HG02852 (cell line): Measurements from ENCODE around the gene HOXC9.

Experiments used
- ATAC-seq: cut with Tn5 transposase; IDR thresholded peaks from one replicate; pipeline ENCODE4 v1.9.1; 2021; ENCODE audit warnings: mild to moderate bottlenecking, moderate library complexity; ENCODE audit not compliant: unreplicated experiment

The HOXC9 gene

DNA sequence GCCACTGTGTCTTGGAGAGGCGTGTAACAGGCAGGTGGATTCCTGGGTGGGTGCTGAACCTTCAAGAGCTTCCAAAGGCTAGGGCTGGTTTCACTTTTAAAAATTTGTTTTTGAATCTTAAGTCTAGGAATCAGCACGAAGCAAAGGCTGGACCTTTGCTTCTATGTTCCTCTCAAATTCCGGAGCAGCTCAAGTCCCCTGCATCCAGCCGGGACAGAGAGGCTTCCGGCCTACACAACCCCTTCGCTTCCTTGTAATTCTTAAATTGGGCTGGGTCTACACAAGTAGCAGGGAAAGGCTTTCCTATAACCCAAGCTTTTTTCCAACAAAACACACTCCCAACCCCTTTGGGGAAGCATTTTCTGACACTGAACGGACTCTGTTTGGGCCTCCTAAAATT lies 37.0 kb upstream of the HOXC9 start:
- ATAC-seq: no peak

DNA sequence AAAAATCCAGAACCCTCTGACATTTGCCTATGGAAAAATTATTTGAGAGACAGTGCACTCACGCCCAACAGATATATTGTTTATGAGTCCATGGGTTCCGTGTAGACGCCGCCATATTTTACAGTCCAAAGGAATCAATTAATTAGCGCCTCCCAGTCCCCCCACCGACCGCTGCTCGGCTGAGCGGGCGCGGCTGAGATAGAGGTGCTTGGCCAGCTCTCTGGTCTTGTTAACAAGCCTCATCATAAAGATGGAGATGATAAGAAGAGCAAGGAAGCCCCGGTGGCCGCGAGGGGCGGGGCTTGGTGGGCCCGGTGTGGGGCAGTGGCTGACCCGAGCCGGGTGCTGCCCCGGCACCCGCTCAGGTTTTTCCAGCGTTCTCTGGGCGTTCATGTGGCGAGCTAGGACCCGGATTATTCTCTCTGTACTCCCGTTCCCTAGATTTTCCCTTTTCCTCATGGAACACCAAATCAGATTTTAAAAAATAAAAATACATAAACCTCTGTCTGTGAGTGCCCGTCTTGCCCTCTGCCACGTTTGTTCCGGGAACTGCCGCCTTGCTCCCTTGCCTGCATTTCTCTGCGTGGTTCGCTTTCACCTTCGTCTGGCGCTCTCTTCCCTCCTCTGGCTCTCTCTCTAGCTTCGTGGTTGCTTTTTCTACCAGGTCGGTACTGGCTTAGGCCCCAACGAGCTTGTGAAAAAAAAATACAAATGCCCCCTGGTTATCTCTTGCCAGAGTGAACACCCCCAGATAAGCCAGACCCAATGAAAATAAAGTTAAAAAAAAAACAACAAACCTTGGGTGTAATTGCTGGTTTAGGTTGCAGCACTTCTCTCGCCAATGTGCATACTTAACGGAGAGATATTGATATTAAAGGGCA lies 36.3 kb upstream of the HOXC9 start:
- no peak for ATAC-seq

DNA sequence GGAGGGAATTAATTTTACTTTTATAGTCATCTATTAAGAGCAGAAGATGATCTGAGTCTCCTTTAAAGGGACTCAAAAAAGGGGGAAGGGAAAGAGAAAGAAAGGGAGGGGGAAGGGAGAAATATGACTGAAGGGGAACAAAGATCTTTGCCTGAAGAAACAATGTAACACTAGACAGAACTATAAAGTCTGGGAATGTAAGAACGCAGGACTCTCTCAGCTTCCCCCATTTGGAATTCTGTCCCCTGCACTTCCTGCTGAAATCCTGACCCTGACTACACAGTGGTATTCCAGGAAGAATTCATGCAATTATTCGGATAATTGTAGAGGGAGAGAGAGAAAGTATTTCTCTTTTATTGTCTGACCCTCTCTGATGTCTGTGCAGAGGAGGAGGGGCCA lies 35.6 kb upstream of the HOXC9 start:
- ATAC-seq: no peak

DNA sequence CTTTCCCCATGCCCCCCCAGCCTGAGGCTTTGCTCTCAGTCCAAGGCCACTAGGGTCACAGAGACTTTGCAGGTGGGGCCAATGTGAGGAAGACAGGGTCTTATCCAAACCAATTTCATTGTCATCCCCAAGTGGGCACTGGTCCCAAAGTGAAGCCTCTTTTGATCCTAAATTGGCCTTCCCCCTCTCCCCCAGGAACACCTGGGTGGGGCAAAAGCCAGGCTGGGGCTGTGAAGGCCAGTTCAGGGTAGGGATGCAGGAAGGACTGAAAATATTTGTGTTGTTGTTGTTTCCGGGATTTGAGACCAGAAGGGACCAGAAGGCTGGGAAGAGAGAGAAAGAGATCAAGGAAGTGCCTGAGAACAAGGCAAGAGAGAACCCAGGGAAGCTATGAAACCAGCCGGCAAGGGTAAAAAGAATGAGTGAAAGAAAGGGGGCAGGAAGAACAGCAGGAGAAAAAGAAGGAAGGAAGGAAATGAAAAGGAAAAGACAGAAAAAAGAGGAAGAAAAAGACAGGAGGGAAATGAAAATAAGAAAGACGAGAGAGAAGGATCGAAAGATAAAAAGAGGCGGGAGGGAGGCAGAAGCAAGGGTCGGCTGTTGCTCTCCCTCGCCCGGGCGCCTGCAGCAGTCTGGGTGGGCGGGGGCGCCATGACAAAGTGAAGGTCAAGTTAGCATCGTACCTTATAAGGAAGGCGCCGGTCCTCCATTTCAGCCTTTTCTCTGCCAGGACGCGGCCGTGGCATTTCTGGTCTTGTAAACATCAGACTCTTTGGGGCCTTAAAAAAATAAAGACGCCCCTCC lies 34.5 kb upstream of the HOXC9 start:
- no peak for ATAC-seq

DNA sequence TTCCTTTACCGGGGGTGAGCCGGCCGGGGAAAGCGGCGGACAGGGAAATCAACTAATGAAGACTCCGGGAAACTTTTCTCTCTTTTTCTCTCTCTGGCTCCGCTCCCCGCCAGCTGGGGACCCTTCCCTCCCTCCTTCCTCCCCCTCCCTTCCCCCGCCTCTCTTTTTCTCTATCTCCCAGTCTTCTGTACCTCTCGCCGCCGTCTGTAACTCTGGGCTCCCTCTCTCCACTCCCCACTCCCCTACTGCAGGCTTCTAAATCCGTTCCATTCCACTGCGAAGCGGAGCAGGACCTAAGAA lies 33.9 kb upstream of the HOXC9 start:
- no peak for ATAC-seq

DNA sequence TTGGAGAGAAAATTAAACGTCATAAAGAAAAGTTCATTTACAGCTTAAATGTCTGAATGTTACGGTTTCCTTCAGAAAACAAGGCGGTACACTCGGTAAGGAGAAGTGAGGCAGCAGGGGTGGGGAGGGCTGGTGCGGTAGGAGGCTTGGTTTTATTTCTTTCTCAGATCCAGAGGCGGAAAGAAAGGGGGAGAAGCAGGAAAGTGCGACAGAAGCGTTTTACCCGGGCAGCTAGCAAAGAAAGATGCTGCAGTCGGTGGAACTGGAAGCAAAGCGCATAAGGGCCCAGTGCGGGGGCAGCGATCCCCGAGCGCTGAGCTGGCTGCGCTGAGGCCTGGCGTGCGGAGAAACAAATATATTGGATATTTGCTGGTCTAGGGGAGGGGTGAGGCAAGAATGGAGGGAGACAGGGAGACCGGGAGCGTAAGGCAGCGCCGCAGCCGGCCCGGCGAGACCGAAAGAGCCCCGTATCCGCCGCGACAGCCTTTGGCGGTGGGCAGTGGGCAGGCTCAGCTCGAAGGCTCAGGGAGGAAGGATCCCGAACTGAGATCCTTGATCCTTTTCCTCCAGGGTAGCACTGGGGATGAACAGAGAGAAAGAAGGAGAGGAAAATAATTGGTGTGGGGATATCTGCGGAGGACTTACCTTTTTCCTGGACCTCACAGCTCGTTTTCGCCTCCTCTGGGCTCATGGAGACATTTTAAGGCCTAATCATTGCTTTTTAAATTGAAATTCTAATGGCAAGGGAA lies 33.4 kb upstream of the HOXC9 start:
- ATAC-seq: no peak

DNA sequence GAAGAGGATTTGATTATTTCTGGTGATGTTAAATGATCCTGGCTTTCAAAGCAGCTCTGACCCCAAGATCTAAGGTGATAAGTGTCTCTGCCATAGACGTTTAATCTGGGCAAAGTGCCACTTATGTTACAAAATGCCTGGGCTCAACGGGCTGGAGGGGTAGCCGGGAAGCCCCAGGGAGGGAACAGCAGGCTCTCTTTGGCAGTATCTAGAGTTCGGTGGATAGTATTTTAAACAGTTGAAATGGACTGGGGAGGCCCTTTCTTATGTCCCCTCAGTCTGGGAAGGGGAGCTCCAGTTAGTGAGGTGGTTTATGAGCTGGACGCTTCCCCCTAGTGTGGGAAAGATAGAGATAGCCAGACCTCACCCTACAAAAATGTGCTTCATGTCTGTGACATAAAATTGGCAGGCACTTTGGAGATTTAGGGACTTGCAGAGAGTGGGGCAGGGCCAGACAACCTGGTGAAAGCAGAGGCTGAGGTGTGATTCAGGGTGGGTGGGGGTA lies 32.5 kb upstream of the HOXC9 start:
- ATAC-seq: no peak

DNA sequence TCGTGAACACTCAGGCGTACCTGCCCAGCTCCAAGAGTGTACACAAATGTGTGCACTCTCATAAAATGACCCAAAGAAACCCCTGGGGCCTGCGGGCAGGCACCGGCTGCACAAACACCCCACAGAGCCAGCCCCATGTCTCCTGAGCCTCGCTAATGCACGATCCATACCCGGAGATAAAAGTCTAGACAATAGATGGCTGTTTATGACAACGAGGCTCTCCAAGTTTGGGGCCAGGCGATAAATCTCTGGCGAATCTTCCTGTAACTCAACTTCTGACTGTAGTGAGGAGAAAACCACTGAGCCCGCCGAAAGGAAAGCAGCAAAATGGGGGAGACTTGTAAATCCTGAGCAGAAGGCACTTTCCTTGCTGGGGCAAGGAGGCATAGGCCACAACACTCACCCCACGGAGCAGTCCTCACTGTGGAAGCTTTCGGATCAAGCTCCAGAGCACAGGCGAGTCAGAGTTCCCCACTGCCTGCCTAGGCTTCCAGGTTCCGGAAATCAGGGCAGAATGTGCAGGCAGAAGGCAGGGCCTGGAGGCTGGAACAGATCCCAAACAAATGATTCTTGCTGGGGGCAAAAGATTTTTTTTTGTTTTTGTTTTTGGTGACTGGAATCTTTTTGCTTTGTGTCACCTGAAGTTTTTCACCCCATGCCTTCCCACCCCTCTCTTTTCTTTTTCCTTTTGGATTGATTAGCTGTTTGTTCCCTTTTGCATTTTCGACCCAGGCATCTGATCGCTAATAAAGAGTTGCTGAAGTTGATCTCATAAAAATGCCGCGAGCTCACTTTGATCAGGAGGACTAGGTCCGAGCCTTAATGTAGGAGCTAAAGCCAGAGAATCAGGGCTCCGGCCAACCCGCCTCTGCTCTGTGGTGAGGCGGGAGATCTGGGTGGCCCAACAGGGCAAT lies 31.5 kb upstream of the HOXC9 start:
- ATAC-seq: no peak

DNA sequence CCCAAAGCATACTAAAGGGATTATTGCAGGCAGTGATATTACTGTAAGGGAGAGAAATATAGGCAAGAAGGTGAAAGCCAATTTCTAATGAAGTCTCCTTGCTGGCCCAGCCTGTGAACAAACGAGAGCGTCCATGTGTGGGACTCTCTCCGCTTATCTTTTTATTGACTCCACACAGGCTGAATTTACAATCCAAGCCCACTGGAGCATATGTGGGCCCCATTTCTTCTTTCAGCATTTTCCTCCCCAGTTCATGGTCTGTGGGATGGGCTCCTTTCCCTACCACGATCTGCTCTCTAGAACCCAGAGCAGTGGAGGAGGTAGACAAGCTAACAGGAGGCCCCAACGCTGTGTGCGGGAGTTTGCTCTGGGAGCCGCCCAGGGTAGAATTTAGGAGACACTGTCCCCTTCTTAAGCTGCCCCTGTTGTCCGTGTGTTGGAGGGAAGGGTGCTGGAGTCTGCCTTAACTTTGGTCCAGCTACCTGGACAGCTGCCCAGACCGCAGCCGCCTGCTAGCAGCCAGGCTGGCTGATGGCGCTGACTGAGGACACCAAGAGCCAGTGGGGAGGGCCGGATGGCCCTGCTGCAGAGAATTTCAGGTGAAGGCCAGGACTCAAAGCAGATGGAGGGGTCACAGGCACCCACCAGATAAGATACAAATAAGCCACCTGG lies 30.2 kb upstream of the HOXC9 start:
- ATAC-seq: no peak

DNA sequence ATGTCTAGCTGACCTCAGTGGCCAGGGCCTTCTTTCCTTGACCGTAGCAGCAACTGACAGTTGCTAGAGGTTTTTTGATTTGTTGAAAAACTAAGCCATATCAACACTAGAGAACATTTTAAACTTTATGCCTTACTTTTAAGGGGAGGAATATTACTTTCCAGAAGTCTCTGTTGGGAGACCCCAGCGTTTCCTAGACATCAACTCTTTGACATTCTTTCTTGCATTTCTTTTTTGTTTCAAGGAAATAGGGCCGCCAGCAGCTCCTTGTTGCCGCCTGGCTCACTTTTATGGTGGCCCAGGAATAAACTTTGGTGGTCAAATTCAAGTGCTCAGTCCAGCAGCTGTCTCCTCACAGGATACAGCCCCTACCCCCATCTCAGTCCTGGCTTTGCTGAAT lies 29.5 kb upstream of the HOXC9 start:
- ATAC-seq: no peak

DNA sequence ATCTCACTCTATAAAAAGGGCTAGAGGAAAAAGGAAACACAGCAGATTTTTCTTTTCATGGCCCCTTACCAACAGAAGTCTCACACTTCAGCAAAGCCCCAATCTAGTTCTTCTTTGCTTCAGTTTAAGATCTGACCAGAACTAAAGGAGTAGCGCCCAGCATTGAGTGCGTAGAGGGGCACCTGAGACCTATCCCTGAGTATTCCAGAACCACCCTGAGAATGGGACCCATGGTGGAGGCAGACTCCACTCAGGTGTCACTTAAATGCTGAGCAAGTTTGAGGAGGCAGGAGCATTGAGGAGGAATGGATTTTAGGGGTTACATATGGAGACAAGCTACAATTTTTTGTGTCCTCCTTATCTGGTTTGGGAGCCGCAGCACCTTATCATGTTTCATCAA lies 28.8 kb upstream of the HOXC9 start:
- ATAC-seq: no peak

DNA sequence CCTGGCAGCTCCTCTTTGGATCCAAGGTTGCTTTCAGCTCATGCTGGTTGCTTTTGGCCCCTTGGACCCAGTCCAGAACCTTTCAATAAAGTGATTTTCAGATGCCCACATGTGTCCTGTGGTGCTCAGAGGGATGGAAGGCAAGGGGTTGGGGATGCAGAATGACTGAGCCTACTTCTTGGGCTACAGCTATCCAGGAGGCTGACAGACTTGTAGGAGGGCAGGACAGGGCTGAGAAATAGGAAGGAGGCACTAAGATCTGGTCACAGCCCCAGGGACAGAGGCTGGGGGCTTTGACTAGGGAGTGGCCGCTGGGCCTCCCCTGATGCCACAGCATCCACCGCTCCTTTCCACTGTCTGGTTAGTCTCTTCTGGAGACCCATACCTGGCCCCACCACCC lies 28.3 kb upstream of the HOXC9 start:
- no peak for ATAC-seq

DNA sequence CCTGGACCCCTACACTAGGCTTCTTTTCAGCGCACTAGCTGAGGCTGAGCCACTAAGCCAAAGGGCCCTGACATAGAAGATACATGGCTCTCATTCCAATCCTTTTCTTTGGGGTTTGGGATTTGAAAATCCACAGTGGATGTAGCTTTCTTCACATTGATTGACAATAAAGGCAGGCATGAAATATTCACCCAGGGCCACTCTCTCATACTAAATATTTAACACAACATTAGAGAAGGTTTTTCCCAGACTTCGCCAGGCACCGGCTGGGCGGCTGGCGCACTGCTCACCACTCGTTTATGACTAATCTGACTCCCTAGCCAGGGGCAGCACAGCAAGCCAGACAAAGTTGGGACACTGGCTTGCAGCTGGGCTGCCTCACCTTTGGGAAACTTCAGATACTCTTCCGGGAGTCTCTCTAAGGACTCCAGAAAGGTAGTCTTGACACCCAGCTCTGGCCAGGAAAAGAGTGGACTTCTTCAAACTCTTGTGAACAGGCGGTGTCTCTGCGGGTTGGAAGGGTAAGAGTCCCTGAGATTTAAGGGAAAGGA lies 27.7 kb upstream of the HOXC9 start:
- ATAC-seq: no peak

DNA sequence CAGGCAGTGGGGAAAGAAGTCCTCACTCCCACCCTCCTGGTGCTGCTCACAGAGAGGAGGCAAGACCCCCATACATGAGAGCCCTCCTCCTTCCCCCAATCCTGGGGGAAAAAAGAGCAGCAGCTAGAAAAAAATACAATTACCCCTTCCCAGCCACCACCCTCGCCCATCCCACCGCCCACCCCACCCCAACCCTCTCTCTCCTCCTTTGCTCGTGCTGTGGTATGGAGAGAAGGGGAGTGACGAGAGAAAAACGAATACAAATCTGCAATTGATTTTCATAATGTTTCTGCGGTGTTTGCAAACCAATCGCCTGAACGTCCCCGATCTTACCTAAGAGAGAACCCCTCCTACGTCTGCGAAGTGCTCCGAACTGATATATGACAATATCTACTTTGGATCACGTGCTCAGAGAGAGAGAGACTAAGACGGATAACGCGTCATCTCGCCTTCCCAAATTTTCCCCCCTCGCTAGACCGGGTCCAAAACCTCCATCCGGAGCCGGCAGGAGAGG lies 27.2 kb upstream of the HOXC9 start, which contains the start of gene HOXC11:
Gene HOXC11 (plus strand): TSS at position 405 of the 514 bp plus-strand sequence. CDS start 116 bp downstream, outside the sequence.
- no peak for ATAC-seq

DNA sequence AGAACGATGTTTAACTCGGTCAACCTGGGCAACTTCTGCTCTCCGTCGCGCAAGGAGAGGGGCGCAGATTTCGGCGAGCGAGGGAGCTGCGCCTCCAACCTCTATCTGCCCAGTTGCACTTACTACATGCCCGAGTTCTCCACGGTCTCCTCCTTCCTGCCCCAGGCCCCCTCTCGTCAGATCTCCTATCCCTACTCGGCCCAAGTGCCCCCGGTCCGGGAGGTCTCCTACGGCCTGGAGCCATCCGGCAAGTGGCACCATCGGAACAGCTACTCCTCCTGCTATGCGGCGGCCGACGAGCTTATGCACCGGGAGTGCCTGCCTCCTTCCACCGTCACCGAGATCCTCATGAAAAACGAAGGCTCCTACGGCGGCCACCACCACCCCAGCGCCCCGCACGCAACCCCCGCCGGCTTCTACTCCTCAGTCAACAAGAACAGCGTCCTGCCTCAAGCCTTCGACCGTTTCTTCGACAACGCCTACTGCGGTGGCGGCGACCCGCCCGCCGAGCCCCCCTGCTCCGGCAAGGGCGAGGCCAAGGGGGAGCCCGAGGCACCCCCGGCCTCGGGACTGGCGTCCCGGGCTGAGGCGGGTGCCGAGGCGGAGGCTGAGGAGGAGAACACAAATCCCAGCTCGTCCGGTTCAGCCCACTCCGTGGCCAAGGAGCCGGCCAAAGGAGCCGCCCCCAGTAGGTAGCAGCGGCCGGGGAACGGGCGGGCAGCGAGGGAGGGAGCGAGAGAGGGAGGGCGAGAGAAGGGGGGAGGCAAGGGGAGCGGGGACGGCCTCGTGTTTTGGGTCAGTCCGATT lies 26.5 kb upstream of the HOXC9 start:
- ATAC-seq: no peak

DNA sequence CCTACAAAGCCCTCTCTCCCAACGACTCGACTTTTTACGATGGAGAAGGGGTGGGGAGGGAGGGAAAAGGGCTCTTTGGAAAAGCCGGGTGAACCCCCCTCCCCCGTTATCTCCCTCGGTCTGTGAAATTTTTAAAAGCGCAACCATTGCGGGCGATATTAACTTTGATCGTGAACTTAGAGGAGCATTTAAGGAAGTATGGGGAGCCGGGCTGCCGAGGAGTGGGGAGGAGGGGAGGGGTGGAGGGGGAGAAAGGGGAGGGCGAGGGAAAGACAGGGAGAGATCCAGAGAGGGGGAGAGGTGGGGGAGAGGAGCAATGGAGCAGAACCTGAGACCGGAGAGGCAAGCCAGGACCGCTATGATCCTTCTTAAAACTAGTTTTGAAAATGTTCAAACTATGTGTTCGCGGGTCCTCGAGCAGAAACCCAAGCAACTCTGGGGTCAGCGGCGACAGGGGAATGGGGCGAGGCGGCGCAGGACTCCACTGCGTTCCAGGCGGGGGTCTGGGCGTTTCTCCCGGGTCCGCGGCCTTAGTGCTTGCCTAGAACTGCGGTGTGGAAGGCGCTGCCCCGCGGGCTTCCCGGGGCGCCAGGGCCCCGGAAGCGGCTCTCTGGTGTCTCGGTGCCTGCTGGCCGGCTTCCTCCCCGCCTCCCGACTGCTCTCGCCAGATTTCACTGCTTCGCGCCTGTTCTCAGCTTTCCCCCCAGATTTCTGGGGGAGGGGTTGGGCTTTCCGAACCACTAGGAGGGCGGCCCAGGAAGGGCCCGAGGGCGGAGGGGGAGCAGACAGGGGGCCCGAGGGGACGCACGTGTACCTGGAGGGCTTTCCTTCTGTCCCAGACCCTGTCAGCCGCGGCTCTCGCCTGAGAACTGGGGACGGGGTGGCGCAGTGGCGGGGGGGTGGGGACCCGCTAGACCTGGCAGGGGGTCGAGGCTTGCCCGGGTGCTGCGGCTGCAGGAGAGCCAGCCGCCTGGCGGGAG lies 25.6 kb upstream of the HOXC9 start, which contains the start of gene HOTAIR:
Gene HOTAIR (minus strand): TSS at position 871 of the 980 bp plus-strand sequence.
- no peak for ATAC-seq

DNA sequence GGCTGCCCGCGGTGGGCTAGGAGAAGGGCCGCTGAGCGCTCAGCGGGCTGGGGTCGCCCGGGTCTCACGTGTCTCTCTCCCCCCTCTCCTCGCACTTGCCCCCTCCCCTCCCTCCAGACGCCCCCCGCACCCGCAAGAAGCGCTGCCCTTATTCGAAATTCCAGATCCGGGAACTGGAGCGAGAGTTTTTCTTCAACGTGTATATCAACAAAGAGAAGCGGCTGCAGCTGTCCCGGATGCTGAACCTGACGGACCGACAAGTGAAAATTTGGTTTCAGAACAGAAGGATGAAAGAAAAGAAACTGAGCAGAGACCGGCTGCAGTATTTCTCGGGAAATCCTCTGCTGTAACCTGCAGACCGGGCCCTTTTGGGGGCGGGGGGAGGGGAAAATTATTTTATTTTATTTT lies 24.9 kb upstream of the HOXC9 start:
- ATAC-seq: no peak
